Lower leg skin (tissue), 3 donors: Measurements from ENCODE around the gene SULF2.

Source experiments
- POLR2A ChIP-seq, 2 donors: fragments of 450-650 bp; IDR thresholded peaks; one replicate each; pipeline ENCODE4 v1.6.1; 2016 to 2017; ENCODE audit warnings: antibody characterized with exemption in 2 of 2, mild to moderate bottlenecking in 1 of 2, moderate library complexity in 1 of 2
- TF ChIP-seq, protein P1 (sequence below), 3 donors: fragments of 450-650 bp; IDR thresholded peaks; one replicate each; pipeline ENCODE4 v1.5.1; 2016; ENCODE audit warnings: antibody characterized with exemption in 3 of 3, mild to moderate bottlenecking in 3 of 3, moderate library complexity in 2 of 3

DNA sequence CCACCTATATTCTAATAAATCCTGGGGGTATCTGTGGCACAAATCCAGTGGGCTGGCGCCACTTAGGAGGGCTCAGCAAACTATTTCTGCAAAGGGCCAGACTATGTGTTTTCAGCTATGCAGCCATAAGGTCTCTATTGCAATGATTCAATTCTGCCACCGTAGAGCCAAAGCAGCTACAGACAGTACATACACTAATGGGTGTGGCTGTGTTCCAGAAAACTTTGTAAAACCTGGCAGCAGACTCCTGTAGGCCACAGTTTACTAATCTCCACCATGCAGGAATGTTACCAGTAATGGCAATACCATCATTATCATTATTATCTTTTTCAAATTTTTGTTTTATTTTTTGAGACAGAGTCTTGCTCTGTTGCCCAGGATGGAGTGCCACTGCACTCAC is 65.7 kb downstream of the SULF2 start:
- TF ChIP-seq, protein P1, sequence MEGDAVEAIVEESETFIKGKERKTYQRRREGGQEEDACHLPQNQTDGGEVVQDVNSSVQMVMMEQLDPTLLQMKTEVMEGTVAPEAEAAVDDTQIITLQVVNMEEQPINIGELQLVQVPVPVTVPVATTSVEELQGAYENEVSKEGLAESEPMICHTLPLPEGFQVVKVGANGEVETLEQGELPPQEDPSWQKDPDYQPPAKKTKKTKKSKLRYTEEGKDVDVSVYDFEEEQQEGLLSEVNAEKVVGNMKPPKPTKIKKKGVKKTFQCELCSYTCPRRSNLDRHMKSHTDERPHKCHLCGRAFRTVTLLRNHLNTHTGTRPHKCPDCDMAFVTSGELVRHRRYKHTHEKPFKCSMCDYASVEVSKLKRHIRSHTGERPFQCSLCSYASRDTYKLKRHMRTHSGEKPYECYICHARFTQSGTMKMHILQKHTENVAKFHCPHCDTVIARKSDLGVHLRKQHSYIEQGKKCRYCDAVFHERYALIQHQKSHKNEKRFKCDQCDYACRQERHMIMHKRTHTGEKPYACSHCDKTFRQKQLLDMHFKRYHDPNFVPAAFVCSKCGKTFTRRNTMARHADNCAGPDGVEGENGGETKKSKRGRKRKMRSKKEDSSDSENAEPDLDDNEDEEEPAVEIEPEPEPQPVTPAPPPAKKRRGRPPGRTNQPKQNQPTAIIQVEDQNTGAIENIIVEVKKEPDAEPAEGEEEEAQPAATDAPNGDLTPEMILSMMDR (IDR thresholded peaks at IDR 0.05) = no peak
- TF ChIP-seq POLR2A (IDR thresholded peaks at IDR 0.05) = no peak
